8988T (cell line): ENCODE results near the gene SLC25A24.

ENCODE experiments used
- DNase-seq: peaks from one replicate; pipeline ENCODE4 v3.0.0; 2011

SLC25A24 gene

GRCh38 chr1:108096089-108096488, 104.1 kb downstream of the SLC25A24 start:
- DNase-seq, result no peak

- no peak for DNase-seq
Observed at GRCh38 chr1:108089477-108089876, 110.7 kb downstream of the SLC25A24 start.

GRCh38 chr1:108085628-108086027, 114.5 kb downstream of the SLC25A24 start:
- DNase-seq, result no peak

GRCh38 chr1:108084866-108085477, 115.2 kb downstream of the SLC25A24 start:
- DNase-seq, result no peak
